ENCODE results near the gene OSBPL3. TPM values are rescaled to one million over a fixed set of nuclear protein-coding genes. Genes with fewer than 3 reads are reported as not detected.

Gene OSBPL3
- total and polyA plus RNA-seq, 2 donors (not counting 3 experiments of a cell fraction or from before 2014, with no cell fraction given): 7.5 to 27.1 TPM

GRCh38 chr7:24861336-24861735 is 118.6 kb downstream of the OSBPL3 start:
- no peaks in the 10 kb centered on the region for H3K9me3 ChIP-seq (replicated peaks; ENCODE audit: control insufficient read depth, insufficient read depth, low read length)
- no peak overlapping the region for H3K4me2 ChIP-seq (ENCODE audit: insufficient read depth, low read length)
- H3K4me3 ChIP-seq (replicated peaks in 1 of 3; ENCODE audit: insufficient read depth in 1 of 3, low read depth in 1 of 3, low read length in 3 of 3): no peak overlapping the region
- H3K79me2 ChIP-seq (ENCODE audit: control insufficient read depth, insufficient read depth, low read length): no peaks in the 10 kb centered on the region
- intact Hi-C loops (cut with micrococcal nuclease): no loop called here
- no peaks in the 10 kb centered on the region for H4K20me1 ChIP-seq (replicated peaks; ENCODE audit: control insufficient read depth, extremely low read depth, insufficient read depth, low read length)
- BruUV-seq (replicated peaks): no TSS peak
- TF ChIP-seq MAX (IDR thresholded peaks at IDR 0.05; ENCODE audit: insufficient read depth, insufficient read length): no peak
- no peak for TF ChIP-seq MYC (IDR thresholded peaks at IDR 0.05; ENCODE audit: low read depth, low read length)
- TF ChIP-seq POLR2AphosphoS5 (IDR thresholded peaks at IDR 0.05; ENCODE audit: insufficient read depth, low read depth, low read length): no peak
- no peak for TF ChIP-seq GATA2 (IDR thresholded peaks at IDR 0.05; ENCODE audit: insufficient read depth, insufficient read length, low read depth, low read length)
- TF ChIP-seq POLR2A (IDR thresholded peaks at IDR 0.05; ENCODE audit: low read depth, low read length): no peak
- no peak for TF ChIP-seq JUN (IDR thresholded peaks at IDR 0.05; ENCODE audit: borderline replicate concordance, insufficient read depth, insufficient read length, low read depth)
- TF ChIP-seq FOS (IDR thresholded peaks at IDR 0.05; ENCODE audit: borderline replicate concordance, insufficient read depth, low read length): no peak
- TF ChIP-seq CTCF (IDR thresholded peaks at IDR 0.05; ENCODE audit: extremely low read depth in 1 of 2, insufficient read depth in 1 of 2, low read depth in 1 of 2, low read length in 2 of 2): no peak
- no peak for TF ChIP-seq EZH2 (IDR thresholded peaks at IDR 0.05; ENCODE audit: borderline replicate concordance, low read depth, low read length, severe bottlenecking)
- DNase-seq (ENCODE audit: low read depth, low spot score) (no peak), FAIRE-seq (no peak)
- H2AFZ ChIP-seq (ENCODE audit: low read depth, low read length): no peak overlapping the region
- dilution Hi-C loops (cut with MboI; ENCODE audit: extremely low pct_ligation_motif_present, low sequenced_read_pairs): no loop called here
- CTCF ChIA-PET: no interaction called here
- no peak overlapping the region for H3K9ac ChIP-seq (replicated peaks; ENCODE audit: extremely low read depth, insufficient read depth, low read length)
- H3K27ac ChIP-seq (ENCODE audit: insufficient read depth, low read depth, low read length): no peak overlapping the region
- H3K9me1 ChIP-seq (replicated peaks; ENCODE audit: control insufficient read depth, extremely low read depth, insufficient read depth, low read length): no peaks in the 10 kb centered on the region
- POLR2A ChIA-PET: no interaction called here
- peaks cover 0 to 5% of the 10 kb centered on the region in 2 experiments for H3K36me3 ChIP-seq (ENCODE audit: control insufficient read depth in 2 of 2, extremely low read depth in 1 of 2, insufficient read depth in 2 of 2, low read length in 2 of 2)
- H3K27me3 ChIP-seq (ENCODE audit: control insufficient read depth in 2 of 2, insufficient read depth in 2 of 2, low read length in 2 of 2): no peaks in the 10 kb centered on the region
- no peaks in the 10 kb centered on the region for H3K4me1 ChIP-seq (ENCODE audit: control insufficient read depth, extremely low read depth, insufficient read depth, low read length)

All from endothelial cell of umbilical vein (primary cell).